ENCODE measurements around the gene GLRX3. TPM values are rescaled to one million over a fixed set of nuclear protein-coding genes. Genes with fewer than 3 reads are reported as not detected.

Gene GLRX3
- total RNA-seq, 1 donor from 2014 or later = 112 TPM

DNA sequence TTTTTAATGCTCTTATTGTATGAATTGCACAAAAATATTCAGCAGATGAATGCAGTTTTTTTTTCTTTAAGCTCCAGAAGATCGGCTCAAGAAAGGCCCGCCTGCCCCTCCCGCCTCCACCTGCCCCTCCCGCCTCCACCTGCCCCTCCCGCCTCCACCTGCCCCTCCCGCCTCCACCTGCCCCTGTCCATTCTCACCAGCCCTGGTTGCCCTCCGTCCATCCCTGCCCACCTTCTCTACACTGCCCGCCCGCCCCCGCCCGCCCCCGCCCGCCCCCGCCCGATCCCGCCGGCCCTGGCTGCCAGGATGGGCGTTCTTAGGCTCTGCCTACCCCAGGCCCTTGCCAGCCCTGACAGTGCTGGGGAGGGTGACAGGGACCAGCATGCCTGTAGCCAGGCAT is 67.4 kb downstream of the GLRX3 start:
- DNase-seq (ENCODE audit: low read depth) = no peak

DNA sequence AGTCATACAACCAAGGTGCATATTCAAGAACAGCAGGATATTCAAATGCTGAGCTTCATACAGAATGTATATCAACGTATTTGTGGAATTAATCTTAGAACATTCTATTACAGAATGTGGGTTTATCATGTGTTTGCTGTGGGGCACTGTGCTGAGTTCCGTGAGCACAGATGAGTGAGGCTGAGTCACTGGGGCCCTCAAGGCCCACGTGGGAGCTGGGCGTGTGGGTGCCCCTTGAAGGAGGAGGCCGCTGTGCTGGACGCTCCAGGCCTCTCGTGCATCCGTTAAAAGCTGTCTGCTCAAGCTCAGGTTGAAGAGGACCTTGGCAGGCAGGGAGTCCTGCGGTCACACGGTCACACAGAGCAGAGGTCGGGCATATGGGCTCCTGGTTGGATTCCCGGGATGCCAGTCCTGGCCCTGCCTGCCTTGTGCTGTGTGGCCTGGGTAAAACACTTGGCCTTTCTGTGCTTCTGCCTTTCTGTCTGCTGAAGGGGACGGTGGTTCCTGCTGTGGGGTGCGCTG is 70.1 kb downstream of the GLRX3 start:
- peak; percentile 14 for DNase-seq (ENCODE audit: low read depth)

DNA sequence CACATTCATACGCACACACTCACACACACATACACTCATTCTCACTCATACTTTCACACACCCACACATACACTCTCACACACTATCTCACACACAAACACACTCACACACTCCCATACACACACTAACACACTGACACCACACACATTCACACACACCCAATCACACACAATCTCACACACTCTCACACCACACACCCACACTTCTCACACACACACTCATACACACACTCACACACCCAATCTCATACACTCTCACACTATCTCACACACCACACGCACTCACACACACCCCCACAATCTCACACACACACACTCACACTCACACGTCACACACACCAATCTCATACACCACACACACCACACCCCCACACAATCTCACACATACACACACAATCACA is 71.0 kb downstream of the GLRX3 start:
- no peak for DNase-seq (ENCODE audit: low read depth)

DNA sequence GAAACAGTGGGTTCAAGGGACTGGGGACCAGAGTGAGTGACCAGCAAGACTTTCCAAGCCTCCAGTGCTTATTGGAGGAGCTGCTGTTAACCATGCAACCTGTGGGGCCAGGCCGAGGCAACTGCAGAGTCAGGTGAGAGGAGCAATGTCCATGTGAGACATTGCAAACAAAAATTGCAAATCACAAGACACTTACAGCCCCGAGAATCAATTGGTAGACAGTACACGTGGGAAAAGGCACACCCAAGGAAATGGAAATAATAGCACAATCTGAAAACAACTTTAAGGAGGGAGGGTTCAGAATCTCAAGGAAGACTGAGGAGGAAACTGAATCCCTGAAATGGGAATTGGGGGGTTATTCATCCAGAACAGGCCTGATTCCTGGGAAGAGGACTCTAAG is 72.6 kb downstream of the GLRX3 start:
- DNase-seq (ENCODE audit: low read depth) = no peak

DNA sequence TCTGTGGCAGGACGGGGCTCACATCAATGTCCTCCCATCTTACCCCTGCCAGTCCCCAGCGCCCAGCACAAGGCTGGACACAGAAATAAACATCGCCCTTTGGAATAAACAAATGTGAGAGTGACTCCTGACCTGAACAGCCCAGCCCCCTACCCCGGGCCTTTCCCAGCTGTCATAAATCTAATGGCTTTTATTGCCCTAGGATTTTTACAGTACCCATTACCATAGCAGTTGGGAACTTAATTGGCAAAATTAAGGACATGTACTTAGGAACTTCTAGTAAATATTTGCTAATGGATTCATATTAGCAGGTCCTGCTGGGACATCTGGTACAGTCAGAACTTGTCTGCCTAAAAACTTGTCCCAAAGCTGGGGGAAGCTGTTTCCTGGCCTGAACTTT is 76.6 kb downstream of the GLRX3 start:
- no peak for DNase-seq (ENCODE audit: low read depth)

DNA sequence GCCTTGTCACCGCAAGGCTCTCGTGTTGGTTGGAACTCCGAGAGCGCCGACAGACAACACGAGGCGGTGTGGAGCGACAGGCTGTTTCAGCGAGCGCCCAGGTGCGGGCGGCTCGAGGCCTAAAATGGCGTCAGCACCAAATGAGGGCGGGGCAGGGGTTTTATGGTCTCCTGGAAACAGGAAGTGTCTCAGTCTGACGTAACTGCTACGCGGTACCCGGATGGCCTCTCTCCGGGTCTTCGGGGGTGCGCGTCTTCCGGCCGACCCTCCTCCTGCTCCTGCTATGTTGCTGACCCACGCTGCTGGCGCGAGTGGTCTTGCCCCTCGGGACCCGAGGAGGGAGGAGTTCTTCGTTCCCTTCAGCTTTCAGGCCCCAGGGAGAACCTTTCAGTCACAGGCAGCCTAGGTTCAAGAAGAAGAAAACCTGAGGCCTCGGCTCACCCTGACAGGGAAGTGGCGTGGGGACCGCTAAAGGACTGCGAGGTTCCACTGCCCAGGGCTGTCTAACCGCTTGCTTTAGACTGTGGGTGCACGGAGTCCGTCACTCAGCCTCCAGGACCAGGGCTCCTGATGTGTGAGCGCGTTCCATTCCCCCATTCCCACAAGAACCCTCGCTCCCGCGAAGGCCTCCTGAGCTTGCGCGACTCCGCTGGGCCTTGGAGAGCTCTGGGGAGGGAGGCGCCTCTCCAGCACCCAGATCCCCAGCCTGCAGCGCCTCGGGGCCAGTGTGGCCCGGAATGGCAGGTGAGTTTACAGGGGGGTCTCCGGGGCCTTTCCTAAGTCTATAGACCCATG is 77.3 kb downstream of the GLRX3 start:
- DNase-seq (ENCODE audit: low read depth) = no peak

DNA sequence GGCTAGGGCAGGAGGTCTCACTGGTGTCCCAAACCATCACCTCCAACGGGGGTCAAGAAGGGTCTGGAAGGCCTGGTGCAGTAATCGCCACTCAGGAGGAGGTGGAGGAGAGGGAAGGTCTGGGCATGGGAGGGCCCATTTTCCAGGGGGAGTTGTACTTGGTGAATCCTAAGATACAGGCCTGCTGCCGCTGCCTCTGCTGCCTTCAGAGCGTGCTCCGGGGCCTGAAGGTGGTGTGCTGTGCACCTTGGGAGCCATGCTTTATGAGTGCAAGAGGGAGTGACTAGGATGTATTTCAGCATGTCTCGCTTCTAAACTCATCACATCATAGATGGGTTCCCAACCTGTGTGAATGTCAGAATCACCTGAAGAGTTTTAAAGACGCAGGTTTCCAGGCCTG is 78.2 kb downstream of the GLRX3 start:
- no peak for DNase-seq (ENCODE audit: low read depth)

DNA sequence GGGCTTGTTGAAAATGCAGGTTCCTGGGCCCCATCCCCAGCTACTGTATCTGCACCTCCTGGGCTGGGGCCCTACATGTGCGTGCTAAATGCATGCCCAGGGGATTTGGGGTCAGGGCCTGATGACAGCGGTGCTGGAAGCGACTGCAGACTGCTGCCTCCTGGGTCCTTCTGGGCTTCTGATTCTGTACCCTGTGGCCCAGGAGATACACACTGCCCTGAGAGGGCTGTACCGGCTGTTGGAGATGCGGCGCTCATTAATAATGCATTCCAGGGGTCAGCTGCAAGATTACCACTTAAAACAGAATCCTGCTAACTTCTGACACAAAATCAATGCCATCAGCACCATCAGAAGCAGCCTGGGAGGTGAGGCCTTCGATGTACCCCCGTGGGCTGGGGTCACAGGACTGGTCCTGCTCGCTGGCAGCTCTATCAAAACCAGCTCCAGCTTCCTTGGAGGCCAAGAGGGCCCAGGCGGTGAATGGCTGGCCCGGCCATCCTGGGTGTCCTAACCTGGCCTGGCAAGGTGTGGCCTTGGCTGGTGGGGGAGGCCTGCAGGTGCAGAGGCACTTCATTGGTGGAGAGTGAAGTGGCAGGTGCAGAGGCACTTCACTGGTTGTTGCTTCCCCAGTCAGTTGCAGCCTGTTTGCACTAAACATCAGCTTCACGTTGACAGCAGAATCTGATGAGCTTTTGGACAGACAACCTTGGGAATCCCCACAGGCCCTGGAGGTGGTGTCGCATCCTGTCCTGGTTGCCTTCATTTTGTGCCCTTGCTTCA is 79.2 kb downstream of the GLRX3 start:
- DNase-seq (ENCODE audit: low read depth) = no peak

DNA sequence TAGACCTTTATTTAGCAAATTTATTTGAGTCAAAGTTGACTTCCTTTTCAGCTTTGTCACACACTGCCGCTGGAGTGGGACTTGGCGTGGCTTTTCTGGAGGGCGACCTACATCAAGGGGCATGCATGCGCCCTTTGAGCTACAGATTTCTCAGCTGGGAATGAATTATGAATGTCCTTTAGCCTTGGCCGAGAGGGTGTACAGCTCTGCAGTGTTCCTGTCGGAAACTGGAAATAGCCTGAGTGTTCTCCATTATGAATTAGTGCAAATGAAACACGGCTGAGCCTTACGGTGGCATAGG is 79.7 kb downstream of the GLRX3 start:
- DNase-seq (ENCODE audit: low read depth) = no peak

DNA sequence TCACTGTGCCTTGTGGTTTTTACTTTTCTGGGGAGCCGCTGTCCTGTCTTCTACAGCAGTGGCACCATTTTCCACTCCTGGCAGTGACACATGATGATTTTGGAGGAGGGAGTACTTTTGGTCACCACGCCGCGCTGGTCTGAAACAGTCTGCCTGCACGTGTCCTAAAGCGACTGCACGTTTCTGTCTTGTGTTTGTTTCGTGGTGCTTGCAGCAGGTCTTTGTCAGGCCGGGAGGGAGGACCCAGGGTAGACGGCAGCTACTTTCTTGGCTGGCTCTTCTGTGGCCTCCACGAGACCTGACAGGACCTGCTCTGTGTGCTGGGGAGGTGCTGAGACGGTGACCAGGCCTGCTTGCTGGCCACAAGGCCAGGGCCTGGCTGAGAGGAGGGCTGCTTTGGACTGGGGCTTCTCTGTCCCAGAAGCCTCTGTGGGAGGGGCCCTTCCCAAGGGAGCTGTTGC is 82.0 kb downstream of the GLRX3 start:
- DNase-seq (ENCODE audit: low read depth) = no peak

DNA sequence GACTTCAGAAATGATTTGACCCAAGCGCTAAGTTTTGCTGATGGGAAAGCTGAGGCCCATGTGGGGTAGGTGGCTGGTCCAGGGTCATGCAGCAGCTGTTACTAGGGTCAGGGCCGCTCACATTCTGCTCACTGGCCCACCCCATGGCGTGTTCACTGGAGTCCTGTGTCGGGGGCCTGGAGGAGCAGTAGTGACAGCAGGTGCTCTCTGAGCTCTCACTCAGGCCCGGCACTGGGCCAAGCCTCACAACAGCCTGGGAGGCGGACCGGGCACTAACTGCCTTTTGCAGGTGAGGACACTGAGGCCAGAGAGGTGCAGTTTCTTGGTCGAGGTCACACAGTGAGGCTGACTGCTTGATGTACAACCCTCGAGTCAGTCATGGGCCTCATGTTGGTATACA is 82.7 kb downstream of the GLRX3 start:
- peak; percentile 5 for DNase-seq (ENCODE audit: low read depth)

DNA sequence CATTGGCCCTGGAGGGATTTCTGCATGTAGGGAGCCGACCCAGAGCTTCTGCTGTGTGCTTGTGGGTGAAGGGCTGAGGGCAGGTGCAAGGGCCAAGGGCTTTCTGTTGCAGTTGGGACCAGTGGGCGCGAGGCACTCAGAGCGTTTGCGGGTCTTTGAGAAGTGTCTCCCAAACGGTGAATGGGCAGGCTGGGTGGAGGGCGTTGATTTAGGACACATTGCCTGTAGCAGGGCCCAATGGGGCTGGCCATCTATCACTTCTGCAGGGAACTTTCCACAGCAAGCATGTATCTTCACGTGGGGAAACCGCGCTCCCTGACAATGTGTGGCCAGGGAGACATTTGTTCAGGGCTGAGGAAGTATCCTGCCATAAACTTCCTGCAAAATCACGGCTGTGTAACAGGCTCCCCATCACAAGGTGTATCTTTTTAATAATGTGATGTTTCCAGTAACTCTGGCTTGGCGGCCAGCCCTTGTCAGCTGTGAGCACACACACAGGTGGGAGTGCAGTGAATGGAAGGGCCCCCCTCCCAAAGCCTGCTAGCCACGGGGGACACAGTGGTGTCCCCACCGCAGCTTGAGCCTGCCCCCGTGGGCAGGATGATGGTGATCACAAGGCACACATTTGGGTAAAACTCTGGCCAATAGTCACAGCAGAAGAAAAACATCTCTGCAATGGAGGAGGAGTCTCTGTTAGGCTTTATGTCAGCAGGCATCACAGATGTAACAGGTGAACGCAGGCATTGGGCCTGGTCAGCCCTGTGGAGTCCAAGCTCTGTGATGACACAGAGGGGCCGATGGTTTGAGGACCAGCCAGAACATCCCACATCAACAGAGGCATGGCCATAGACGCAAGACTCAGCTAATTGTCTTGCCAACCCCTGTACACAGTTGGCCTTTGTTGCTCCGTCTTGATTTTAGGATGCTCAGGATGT is 84.3 kb downstream of the GLRX3 start:
- no peak for DNase-seq (ENCODE audit: low read depth)

DNA sequence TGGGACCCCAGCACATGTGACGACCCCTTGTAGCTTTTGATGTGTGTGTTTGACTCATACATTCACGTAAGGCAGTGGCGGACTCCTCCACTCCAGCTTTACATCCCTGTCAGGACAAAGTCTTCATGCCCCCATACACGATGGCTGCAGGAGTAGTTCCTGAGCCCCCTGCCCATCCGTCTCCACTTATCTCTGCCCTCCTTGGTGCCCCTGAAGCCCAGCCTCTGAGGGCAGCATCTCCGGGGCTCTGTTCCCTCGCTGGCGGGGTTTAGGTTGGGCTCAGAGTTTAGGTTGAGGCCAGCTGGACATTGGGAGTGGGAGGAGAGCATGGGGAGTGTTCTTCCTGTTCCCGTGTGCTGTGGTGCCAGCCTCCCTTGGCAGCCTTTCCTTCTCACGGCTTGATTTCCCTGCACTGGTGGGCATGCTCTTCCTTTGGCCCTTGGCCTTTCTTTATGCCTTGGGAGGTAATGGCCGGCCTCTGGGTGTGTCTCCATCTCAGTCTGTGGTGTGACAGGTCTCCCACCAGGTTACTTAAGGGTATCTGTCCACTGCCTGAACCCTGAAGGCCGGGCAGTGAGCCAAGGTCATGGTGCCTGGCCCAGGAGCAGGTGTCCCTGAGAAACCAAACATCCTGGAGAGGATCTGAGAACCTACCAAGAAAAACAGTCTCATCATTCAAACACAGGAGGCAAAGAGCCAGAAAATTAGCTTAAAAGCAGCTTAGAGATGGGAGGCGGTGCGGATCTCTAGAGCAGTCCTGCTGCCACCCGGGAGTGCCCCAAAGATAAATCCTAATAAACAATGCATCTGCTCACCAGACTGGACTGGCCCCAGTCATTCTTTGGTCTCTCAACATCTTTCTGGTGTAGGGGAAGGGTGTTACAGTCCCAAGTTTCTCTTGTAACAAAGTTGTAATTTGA is 85.5 kb downstream of the GLRX3 start:
- DNase-seq (ENCODE audit: low read depth) = no peak

DNA sequence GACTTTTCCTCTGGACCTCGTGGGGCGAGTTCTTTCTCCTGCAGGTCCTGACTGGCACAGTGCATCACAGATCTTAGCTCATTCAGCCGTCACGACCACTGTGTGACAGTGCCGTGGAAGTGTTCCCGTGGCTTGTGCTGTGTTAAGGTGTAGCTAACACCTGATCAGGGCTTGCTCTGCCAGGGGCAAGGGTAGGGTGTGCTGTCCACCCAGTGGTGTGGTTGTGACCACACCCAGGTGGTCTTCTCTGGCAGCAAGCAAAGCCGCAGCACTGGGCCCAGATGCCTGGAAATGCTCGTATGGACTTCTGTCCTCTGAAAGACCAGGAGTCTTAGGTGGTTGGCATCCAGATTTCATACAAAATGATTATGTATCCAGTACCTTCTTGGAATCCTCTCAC is 86.2 kb downstream of the GLRX3 start:
- no peak for DNase-seq (ENCODE audit: low read depth)

DNA sequence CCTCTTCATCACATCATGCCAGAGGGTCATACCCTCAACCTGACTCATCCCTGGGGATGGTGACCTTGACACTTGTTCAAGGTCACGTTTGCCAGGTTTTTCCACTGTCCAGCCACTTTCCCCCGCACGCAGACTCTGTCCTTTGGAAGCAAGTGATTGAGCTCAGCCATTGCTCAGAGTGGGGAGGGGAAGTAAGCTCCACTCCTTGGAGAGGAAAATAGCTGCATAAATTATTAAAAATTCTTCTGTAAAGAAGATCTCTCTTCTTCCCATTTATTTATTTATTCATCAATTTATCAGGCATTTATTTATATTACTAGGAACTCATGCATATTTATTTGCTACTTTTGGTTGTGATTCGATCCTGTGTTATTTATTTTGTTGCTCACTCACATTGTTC is 88.0 kb downstream of the GLRX3 start:
- no peak for DNase-seq (ENCODE audit: low read depth)

DNA sequence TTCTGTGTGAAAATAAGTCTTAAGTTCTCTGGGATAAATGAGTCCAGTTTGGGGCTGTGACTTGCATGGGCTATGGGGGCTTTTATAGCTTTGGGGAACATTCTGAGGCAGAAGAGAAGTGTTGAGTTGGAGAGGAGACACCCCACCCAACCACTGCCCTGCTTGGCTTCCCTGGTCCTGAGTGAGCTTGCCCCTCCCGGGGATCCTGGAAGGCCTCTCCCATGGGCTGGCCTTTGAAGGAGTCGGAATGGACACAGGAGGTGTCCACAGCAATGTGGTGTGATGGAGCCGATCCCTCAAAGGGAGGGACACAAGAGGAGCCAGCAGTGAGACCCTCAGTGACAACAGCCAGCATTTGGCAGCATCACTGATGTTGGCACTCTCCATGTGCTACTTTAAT is 89.8 kb downstream of the GLRX3 start:
- no peak for DNase-seq (ENCODE audit: low read depth)

DNA sequence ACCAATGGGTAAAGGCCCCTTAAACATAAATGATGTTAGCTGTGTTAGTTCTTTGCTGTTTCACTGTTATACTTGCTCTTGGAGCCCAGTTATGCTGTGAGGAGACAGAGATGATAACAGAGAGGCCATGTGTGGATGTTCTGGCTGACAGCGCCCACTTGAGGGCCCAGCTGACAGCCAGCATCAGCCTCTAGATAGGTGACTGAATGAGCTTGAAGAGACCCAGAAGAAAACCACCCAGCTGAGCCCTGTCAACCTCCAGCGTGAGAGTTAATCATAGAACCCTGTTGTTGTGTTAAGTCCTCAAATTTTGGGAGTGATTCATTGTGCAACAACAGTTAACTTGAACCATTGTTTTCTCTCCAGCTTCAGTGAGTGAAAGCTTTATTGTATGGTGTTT is 91.7 kb downstream of the GLRX3 start:
- DNase-seq (ENCODE audit: low read depth) = no peak
